Stimulated activated CD8-positive, alpha-beta memory T cell treated with anti-CD3 and anti-CD28 coated beads, Interleukin-4, amount 100 ng/mL, for 1 hour (primary cell): ENCODE data around the gene ACTG1.

Experiments used
- DNase-seq, 2 donors: peaks; one replicate each; pipeline ENCODE4 v3.0.0-alpha.2; 2020; ENCODE audit warnings: low read depth in 2 of 2, low spot score in 1 of 2

The ACTG1 gene

DNA sequence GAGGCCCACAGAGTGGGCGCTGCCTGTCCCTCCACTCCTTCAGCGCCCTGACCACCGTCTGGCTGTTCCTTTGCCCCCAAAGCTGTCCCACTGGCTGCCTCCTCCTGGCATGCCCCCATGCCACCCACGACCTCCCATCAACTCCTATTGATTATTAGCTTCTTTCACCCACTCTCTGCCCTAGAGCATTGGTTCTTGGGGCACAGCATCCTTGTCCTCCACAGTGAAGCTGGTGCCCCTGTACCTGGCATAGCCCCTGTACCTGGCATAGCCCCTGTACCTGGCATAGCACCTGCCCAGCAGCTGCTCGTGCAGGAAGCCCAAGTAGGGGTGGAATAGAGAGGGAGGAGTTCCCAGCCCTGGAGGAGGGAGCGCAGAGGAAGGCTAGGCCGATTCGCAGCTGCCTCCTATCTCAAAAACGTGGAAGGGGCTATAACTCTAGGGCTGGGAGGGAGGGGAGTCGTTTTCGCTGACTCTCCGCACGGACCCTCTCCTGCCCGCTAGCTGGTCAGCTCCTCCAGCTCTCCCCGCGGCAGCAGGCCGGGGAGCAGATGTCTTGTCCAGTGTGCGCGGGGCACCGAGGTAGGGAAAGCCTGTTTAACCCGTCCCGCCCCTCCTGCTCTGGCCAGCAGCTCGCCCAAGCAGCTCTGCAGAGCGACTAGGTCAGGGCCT lies 5.7 kb upstream of the ACTG1 start:
- no peak for DNase-seq

DNA sequence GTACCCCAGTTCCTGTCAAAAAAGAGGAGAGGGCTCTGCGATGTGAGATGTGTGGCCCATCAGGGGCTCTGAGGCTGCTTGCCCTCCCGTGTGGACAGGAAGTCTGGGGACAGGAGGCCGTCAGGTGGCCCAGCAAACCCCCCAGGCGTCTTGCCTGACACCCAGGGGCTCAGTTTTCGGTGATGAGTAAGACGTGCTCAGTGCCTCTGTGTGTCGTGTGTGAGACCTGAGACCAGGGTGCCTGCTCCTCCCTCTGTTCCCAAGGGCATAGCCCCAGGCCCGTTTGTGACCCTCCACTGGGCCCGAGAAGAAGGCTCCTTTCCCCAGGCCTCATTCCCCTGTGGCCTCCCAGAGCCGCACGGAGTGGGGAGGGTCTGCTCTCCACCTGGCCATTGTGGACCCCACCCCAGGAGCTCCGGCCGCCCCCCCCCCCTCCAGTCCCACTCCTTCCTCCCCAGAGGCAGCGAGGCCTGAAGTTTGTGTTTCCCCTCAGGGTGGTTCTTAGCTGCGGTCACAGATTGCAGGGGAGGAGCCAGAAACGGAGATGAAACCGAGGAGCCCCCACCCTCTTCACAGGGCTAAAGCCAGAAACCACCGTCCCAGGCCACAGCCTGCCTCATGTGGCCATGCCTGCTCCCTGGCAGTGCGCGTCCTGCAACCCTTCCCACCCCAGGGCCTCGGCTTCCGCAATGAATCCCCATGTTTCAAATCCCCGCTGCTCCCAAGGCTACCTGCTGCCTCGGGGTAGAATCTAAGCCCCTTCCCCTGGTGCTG lies 4.9 kb upstream of the ACTG1 start:
- no peak for DNase-seq

DNA sequence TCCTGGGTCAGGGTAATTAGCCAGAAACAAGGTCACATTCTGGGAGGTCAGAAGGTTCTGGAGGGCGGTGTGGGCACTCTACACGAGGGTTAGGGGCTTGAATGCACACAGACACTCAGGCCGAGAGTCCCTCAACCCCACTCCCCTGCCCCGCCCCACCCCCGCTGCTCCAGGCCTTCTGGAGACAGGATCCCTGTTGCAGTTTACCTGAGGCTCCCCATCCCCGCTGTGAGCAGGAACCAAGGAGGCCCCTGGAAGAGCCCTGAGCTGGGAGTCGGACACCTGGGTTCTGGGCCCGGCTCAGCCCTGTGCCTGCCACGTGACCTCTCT lies 4.4 kb upstream of the ACTG1 start:
- DNase-seq = no peak

DNA sequence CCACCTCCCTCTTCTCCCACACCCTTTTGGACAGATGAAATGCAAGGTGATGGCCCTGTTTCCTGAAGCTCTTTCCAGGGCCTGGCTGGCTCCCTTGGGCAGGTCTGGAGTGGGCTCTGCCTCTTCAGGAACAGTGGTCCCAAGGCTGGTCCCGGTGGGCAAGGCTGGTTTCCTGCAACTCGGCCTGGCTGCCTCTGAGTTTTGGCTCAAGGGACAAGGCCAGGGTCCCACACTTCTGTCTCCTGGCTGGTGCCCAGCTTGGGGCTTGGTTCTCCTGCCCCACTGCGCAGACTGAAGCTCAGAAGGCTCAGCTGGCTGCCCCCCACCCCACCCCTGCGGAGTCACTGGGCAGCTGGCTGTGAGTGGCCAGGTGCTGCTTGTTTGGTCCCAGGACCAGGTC lies 3.8 kb upstream of the ACTG1 start:
- DNase-seq = no peak

DNA sequence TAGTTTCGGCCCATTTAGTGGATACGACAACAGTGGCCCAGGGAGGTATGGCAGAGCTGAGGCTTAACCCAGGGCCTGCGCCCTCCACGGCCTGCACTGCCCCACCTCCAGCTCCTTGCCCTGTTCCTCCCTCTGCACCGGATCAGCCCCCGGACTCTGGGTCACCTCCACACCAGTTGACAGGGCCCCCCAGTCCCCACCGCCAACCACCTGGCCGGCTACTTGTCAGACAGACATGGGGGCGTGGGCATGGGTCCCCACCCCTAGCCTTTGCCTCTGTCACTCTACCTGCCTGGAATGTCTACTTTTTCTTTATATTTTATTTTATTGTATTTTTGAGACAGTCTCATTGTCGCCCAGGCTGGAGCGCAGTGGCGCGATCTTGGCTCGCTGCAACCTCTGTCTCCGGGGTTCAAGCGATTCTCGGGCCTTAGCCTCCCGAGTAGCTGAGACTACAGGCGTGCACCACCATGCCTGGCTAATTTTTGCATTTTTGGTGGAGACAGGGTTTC lies 3.0 kb upstream of the ACTG1 start:
- no peak for DNase-seq

DNA sequence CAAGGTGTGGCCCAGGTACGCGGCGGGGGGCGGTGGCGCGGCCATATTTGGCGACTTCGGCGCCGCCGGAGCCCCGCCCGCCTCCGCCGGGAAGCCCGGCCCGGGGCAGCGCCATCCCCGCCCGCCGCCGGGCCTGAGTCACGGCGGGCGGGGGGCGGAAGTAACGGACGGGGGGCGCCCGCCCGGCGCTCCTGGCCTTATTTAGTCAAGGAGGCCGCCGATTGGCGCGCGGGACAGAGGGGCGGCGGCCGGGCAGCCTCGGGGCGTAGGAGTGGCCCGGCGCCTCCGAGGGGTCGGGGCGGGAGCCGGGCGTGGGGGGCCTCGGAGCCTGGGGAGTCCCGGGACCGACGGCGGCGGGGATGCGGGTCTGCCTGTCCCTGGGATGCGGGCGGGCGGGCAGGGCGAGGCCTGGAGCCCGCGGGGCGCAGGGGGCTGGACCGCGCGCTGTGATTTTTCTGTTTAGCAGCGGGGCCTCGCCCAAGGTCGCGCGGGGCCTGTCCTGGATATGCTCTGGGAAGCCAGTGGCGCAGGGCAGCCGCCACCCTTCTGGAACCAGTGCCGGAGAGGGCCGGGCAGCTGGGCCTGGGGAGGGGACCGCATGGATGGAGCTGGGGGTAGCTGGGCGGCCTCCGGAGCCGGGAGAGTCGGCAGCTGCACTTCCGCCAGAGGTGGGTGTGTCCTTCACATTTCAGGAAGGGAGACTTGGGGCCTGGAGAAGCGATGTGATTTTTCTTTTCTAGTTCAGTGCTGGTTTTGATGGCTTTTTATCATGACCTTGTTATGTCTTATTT lies 2.3 kb upstream of the ACTG1 start:
- peak in 1 of 2 donors; percentile 55 for DNase-seq

DNA sequence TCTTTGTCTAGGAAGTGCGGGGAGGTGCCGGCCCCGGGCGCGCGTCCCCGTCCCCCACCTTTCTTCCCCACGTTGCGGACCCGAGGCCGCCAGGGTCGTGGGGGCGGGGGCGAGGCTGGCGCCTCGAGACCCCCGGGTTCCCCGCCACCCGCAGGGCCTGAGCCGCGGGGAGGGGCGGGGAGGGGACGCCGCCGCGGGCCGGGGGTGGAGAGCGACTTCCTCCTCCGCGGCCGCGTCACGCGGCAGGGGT lies 1.8 kb upstream of the ACTG1 start:
- no peak for DNase-seq

DNA sequence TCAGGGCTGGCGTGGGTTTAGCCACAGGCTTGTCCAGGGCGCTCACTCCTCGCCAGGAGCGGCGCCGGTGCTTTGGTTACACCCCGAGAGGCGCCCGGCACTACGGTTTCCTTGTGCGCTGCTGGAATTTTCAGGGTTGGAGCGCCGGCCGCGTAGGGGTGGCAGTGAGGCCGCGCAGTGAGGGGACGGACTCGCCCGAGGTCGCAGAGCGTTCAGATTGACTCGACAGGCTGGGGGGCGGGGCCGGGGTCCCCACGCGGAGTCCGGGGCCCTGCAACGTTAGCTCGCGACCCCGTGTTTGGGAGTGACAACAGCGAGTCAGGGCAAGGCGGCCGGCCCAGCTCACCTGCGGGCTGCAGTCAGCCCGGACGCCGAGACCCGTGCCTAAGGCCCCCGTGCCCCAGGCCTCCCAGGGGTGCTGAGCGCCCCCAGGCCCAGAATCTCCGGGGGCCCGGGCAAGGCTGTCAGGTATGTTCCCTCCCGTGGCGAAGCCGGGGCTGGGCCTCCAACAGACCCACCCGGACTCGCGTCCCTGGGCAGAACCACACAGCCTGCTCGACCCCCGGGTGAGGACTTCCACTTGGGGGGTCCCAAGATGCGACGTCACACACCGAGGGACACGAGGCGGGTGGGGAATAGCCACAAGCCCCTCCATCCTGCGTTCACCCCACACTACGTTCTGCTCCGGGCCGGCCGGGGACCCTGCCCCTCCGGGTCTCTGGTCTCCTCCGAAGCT lies 1.3 kb upstream of the ACTG1 start:
- DNase-seq = no peak

DNA sequence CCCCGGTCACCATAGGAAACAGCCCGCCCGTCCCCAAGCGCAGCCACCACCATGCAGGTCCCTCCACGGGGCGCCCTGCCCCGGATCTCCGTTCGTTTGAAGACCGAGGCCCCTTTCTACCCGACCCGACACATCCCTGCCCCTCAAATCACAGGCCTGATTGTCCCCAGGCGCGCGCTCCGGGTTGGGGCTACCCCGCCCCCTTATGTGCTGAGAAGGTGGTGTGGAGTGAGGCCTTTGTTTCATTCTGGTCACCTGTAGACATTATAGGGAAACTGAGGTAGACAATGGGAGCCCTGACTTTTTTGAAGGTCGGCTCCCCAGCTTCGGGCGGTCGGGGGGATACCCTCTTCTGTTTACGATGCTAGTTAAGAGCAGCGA lies 763 bp upstream of the ACTG1 start:
- no peak for DNase-seq

DNA sequence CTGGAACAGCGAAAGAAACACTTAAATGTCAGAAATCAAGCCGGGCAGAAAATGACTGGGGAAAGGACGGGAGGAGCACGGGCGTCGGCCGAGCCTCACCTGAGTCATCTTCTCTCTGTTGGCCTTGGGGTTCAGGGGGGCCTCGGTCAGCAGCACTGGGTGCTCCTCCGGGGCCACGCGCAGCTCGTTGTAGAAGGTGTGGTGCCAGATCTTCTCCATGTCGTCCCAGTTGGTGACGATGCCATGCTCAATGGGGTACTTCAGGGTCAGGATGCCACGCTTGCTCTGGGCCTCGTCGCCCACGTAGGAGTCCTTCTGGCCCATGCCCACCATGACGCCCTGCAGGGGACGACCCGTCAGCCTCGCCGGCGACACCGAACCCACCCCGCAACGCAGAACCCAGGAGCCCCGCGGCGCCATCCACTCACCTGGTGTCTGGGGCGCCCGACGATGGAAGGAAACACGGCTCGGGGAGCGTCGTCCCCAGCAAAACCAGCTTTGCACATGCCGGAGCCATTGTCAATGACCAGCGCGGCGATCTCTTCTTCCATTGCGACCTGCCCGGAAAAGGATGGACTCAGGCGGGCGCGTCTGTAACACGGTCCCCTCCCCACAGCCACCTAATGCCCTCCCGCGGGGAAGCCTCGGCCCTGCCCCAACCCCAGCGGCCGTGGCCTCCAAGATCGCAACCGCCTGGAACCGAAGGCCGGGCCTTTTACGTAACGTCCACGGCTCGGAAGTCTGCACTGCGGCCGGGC lies 616 bp downstream of the ACTG1 start:
- no peak for DNase-seq

DNA sequence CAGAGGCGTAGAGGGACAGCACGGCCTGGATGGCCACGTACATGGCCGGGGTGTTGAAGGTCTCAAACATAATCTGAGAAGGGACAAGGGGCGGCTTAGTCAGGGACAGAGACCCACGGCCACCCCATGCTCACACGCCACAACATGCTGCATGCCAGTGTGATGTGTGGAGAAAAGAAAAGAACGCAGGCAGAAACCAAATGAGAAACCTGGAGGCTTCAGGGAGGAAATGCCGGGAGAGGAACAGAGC lies 1.1 kb downstream of the ACTG1 start:
- no peak for DNase-seq

DNA sequence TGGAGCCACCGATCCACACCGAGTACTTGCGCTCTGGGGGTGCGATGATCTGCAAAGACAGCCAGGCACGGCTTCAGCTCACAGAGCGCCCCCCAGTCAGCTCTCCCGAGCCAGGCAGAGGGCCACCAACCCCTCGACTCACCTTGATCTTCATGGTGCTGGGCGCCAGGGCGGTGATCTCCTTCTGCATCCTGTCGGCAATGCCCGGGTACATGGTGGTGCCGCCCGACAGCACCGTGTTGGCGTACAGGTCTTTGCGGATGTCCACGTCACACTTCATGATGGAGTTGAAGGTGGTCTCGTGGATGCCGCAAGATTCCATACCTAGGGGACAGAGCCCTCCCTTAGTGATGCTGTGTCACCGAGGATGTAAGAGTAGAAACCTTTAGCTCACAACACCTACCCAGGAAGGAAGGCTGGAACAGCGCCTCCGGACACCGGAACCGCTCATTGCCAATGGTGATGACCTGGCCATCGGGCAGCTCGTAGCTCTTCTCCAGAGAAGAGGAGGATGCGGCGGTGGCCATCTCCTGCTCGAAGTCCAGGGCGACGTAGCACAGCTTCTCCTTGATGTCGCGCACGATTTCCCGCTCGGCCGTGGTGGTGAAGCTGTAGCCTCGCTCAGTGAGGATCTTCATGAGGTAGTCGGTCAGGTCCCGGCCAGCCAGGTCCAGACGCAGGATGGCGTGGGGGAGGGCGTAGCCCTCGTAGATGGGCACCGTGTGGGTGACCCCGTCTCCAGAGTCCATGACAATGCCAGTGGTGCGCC lies 1.6 kb downstream of the ACTG1 start:
- no peak for DNase-seq

DNA sequence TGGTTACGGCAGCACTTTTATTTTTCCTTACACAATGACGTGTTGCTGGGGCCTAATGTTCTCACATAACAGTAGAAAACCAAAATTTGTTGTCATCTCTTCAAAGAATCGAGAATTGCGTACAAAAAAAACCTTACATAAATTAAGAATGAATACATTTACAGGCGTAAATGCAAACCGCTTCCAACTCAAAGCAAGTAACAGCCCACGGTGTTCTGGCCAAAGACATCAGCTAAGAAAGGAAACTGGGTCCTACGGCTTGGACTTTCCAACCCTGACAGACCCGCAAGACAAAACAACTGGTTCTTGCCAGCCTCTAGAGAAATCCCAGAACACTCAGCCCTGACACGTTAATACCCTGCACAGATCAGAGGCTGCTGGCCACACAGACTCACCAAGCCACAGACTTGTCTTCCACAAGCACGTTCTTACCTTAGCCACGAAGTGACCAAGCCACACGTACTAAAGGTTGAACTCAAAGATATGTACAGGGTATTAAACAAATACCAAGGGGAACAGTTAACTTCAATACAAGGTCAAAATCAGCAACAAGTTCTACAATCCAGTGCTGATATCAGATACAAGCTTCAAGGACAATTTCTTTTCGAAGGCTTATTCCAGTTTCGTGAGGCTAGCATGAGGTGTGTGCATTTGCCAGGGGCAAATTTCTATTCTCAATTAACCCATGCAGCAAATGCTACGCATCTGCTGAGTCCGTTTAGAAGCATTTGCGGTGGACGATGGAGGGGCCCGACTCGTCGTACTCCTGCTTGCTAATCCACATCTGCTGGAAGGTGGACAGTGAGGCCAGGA lies 2.4 kb downstream of the ACTG1 start:
- DNase-seq = no peak

DNA sequence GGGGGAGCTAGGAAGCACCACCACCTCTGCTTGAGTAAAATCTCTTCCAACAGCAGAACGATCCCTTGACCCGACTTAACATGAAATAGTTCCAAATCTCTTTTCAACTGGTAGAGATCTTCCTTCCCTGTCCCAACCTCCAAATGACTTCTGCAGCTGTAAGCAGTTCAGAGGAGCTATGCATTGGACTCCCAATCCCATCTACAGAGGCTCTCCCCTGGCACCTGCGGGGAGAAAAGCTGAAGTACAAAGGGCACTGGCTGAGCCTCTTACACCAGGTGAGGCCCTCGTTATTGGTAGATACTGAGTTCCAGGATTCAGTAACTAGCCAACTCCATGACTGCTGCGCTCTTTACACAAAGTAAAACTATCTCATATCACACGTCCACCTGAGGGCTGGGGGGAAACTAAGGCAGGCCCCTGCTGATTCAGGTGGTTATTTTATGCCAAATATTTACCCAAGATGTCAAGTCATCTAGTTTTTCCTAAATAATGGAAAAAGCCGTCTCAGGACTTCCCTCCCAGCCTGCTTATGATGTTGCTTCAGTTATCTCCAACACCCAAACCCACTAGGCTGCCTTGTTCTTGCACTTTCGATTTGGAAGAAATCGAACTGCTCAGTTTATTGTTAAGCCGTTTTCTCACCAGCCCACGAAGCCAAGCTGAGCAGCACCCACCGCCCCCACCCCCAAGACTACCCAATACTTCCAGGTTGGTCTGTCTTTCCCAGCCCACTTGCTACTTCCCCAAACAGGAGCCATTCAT lies 3.2 kb downstream of the ACTG1 start:
- DNase-seq = no peak

DNA sequence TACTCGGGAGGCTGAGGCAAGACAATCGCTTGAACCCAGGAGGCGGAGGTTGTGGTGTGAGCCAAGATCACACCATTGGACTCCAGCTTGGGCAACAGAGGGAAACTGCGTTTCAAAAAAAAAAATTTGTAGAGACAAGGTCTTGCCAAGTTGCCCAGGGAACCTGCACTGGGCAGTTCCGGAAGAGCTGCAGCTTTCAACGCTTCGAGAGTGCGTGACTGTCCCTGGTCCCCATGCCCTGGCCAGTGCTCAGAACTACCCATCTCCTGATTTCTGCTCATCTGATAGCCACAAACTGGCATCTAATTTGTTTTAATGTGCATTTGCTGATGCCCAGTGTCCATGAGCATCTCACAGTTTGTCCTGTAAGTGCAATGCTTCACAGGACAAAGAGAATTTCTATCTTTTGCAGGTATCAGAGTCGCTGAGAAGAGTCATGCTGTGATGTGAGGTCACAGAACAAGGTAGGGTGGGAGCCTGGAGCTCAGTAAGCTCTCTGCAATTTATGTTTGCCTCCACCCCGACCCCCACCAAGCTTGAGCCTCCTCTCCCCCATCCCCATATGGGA lies 3.9 kb downstream of the ACTG1 start:
- no peak for DNase-seq

DNA sequence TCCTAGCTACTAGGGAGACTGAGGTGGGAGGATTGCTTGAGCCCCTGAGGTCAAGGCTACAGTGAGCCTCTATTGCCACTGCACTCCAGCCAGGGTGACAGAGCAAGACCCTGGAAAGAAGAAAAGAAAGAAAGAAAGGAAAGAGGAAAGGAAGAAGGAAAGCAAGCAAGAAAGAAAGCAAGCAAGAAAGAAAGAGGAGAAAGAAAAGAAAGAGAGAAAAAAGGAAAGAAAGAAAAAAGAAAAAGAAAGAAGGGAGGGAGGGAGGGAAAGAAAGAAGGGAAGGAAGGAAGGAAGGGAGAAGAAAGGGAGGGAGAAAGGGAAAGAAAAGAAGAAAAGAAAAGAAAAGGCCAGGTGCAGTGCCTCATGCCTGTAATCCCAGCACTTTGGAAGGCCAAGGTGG lies 9.0 kb downstream of the ACTG1 start:
- DNase-seq = no peak

DNA sequence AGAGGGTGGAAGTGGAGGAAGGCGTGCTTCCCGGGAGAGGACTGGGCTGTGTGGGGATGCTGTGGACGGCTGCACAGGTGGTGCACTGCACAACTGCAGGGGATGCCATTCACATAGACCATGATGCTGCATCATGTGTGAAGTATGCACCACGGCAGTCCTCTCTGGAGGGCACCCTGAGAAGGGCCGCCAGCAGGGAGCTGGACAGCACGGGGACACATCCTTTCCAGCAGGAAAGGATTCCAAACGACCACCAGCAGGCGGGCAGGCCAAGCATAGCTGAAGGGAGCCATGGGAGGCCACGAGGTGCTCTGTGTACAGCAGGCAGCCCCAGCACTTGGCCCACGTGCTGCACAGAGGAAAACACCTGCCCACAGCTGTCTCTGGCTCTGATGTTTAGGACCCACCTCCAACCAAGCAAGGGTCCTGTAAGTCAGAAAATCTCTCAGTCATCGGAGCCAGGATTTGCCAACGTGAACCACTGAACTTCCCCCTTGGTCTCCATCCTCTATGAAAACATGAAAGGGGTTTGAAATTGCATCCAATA lies 10.1 kb downstream of the ACTG1 start:
- DNase-seq = no peak

DNA sequence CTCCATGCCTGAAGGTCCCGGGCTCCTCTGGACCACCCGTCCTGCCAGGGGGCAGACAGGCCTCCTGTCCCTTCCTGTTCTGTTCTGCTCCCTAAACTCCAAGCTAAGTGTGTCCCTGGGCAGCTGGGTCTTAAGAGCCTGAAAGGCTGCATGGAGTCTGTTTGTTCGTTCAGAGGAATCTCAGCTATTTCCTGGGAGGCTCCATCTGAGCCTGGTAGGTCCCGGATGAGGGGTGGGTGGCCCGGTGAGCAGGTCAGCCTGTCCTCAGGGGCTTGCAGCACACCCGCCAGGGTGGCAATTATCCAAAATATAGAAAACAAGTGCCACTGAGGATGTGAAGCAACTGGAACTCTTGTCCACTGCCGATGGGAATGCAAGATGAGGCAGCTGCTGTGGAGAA lies 12.6 kb downstream of the ACTG1 start:
- no peak for DNase-seq
